Measurements from ENCODE around the gene UBP1.
"Not testable (repeated sequence)": the region's sequence is repeated elsewhere in the genome, so short reads cannot be mapped to it uniquely, and the experiment has no call there.

Gene UBP1

GRCh38 chr3:33453331-33453761 is 13.1 kb upstream of the UBP1 start:
- H3K27ac ChIP-seq (ENCODE audit: low read depth, low read length), result no peak overlapping the region
- H3K4me1 ChIP-seq (ENCODE audit: control insufficient read depth, insufficient read depth, low read length, unreplicated experiment), result no peaks in the 10 kb centered on the region
- H3K36me3 ChIP-seq (ENCODE audit: insufficient read depth, low read length), result no peaks in the 10 kb centered on the region
- no peaks in the 10 kb centered on the region for H3K27me3 ChIP-seq (ENCODE audit: insufficient read depth, low read length)
- H3K79me2 ChIP-seq (ENCODE audit: control insufficient read depth, insufficient read depth, low read length, unreplicated experiment), result no peaks in the 10 kb centered on the region
- no peak overlapping the region for H3K4me3 ChIP-seq (ENCODE audit: low read depth, low read length)
- no peak overlapping the region for H2AFZ ChIP-seq (ENCODE audit: low read length, unreplicated experiment)

GRCh38 chr3:33451994-33452393 is 11.8 kb upstream of the UBP1 start:
- H2AFZ ChIP-seq (ENCODE audit: low read length, unreplicated experiment); H3K27me3 ChIP-seq (ENCODE audit: insufficient read depth, low read length); H3K4me3 ChIP-seq (ENCODE audit: low read depth, low read length); H3K27ac ChIP-seq (ENCODE audit: low read depth, low read length); H3K4me1 ChIP-seq (ENCODE audit: control insufficient read depth, insufficient read depth, low read length, unreplicated experiment); H3K36me3 ChIP-seq (ENCODE audit: insufficient read depth, low read length); H3K79me2 ChIP-seq (ENCODE audit: control insufficient read depth, insufficient read depth, low read length, unreplicated experiment): not testable (repeated sequence)

GRCh38 chr3:33447958-33448357 is 7.8 kb upstream of the UBP1 start:
- Histone ChIP-seq H3K36me3 (ENCODE audit: insufficient read depth, low read length) (no peaks in the 10 kb centered on the region), H3K4me1 (ENCODE audit: control insufficient read depth, insufficient read depth, low read length, unreplicated experiment) (no peaks in the 10 kb centered on the region), H3K79me2 (ENCODE audit: control insufficient read depth, insufficient read depth, low read length, unreplicated experiment) (no peaks in the 10 kb centered on the region), H3K27ac (ENCODE audit: low read depth, low read length) (no peak overlapping the region), H2AFZ (ENCODE audit: low read length, unreplicated experiment) (no peak overlapping the region), H3K27me3 (ENCODE audit: insufficient read depth, low read length) (no peaks in the 10 kb centered on the region), H3K4me3 (ENCODE audit: low read depth, low read length) (no peak overlapping the region)

- not testable (repeated sequence) for H3K79me2 ChIP-seq (ENCODE audit: control insufficient read depth, insufficient read depth, low read length, unreplicated experiment); H2AFZ ChIP-seq (ENCODE audit: low read length, unreplicated experiment); H3K36me3 ChIP-seq (ENCODE audit: insufficient read depth, low read length); H3K4me3 ChIP-seq (ENCODE audit: low read depth, low read length); H3K27ac ChIP-seq (ENCODE audit: low read depth, low read length); H3K4me1 ChIP-seq (ENCODE audit: control insufficient read depth, insufficient read depth, low read length, unreplicated experiment); H3K27me3 ChIP-seq (ENCODE audit: insufficient read depth, low read length)
Measured at GRCh38 chr3:33447256-33447625, 7.0 kb upstream of the UBP1 start.

- Histone ChIP-seq H3K79me2 (ENCODE audit: control insufficient read depth, insufficient read depth, low read length, unreplicated experiment) (peaks cover 26% of the 10 kb centered on the region), H2AFZ (ENCODE audit: low read length, unreplicated experiment) (peak overlapping the region; percentile 74), H3K4me1 (ENCODE audit: control insufficient read depth, insufficient read depth, low read length, unreplicated experiment) (peaks cover 9% of the 10 kb centered on the region), H3K4me3 (ENCODE audit: low read depth, low read length) (no peak overlapping the region), H3K27me3 (ENCODE audit: insufficient read depth, low read length) (no peaks in the 10 kb centered on the region), H3K27ac (ENCODE audit: low read depth, low read length) (peak overlapping the region; percentile 96), H3K36me3 (ENCODE audit: insufficient read depth, low read length) (no peaks in the 10 kb centered on the region)
Measured at GRCh38 chr3:33442190-33442589, 2.0 kb upstream of the UBP1 start.

GRCh38 chr3:33441225-33441976 is 1.2 kb upstream of the UBP1 start:
- Histone ChIP-seq H3K27ac (ENCODE audit: low read depth, low read length) (peak overlapping the region; percentile 96), H3K4me3 (ENCODE audit: low read depth, low read length) (peak overlapping the region; percentile 81), H3K27me3 (ENCODE audit: insufficient read depth, low read length) (no peaks in the 10 kb centered on the region), H2AFZ (ENCODE audit: low read length, unreplicated experiment) (peak overlapping the region; percentile 74), H3K4me1 (ENCODE audit: control insufficient read depth, insufficient read depth, low read length, unreplicated experiment) (peaks cover 16% of the 10 kb centered on the region), H3K36me3 (ENCODE audit: insufficient read depth, low read length) (no peaks in the 10 kb centered on the region), H3K79me2 (ENCODE audit: control insufficient read depth, insufficient read depth, low read length, unreplicated experiment) (peaks cover 34% of the 10 kb centered on the region)

GRCh38 chr3:33439546-33440327 is 468 bp downstream of the UBP1 start:
- Histone ChIP-seq H3K4me1 (ENCODE audit: control insufficient read depth, insufficient read depth, low read length, unreplicated experiment) (peaks cover 24% of the 10 kb centered on the region), H3K4me3 (ENCODE audit: low read depth, low read length) (peak overlapping the region; percentile 81), H3K79me2 (ENCODE audit: control insufficient read depth, insufficient read depth, low read length, unreplicated experiment) (peaks cover 51% of the 10 kb centered on the region), H3K36me3 (ENCODE audit: insufficient read depth, low read length) (no peaks in the 10 kb centered on the region), H3K27ac (ENCODE audit: low read depth, low read length) (peak overlapping the region; percentile 72), H3K27me3 (ENCODE audit: insufficient read depth, low read length) (no peaks in the 10 kb centered on the region), H2AFZ (ENCODE audit: low read length, unreplicated experiment) (peak overlapping the region; percentile 2)

- H2AFZ ChIP-seq (ENCODE audit: low read length, unreplicated experiment), result peak overlapping the region; percentile 2
- H3K27me3 ChIP-seq (ENCODE audit: insufficient read depth, low read length), result no peaks in the 10 kb centered on the region
- H3K4me1 ChIP-seq (ENCODE audit: control insufficient read depth, insufficient read depth, low read length, unreplicated experiment), result peaks cover 27% of the 10 kb centered on the region
- H3K4me3 ChIP-seq (ENCODE audit: low read depth, low read length), result peak overlapping the region; percentile 81
- no peaks in the 10 kb centered on the region for H3K36me3 ChIP-seq (ENCODE audit: insufficient read depth, low read length)
- H3K27ac ChIP-seq (ENCODE audit: low read depth, low read length), result peak overlapping the region; percentile 72
- H3K79me2 ChIP-seq (ENCODE audit: control insufficient read depth, insufficient read depth, low read length, unreplicated experiment), result peaks cover 58% of the 10 kb centered on the region
Measured at GRCh38 chr3:33438881-33439545, 1.2 kb downstream of the UBP1 start.

- H2AFZ ChIP-seq (ENCODE audit: low read length, unreplicated experiment), result no peak overlapping the region
- H3K27ac ChIP-seq (ENCODE audit: low read depth, low read length), result peak overlapping the region; percentile 72
- H3K27me3 ChIP-seq (ENCODE audit: insufficient read depth, low read length), result no peaks in the 10 kb centered on the region
- peaks cover 65% of the 10 kb centered on the region for H3K79me2 ChIP-seq (ENCODE audit: control insufficient read depth, insufficient read depth, low read length, unreplicated experiment)
- H3K4me3 ChIP-seq (ENCODE audit: low read depth, low read length), result peak overlapping the region; percentile 81
- H3K36me3 ChIP-seq (ENCODE audit: insufficient read depth, low read length), result no peaks in the 10 kb centered on the region
- peaks cover 34% of the 10 kb centered on the region for H3K4me1 ChIP-seq (ENCODE audit: control insufficient read depth, insufficient read depth, low read length, unreplicated experiment)
Measured at GRCh38 chr3:33438284-33438668, 1.9 kb downstream of the UBP1 start.

- Histone ChIP-seq H3K36me3 (ENCODE audit: insufficient read depth, low read length) (no peaks in the 10 kb centered on the region), H3K27ac (ENCODE audit: low read depth, low read length) (peak overlapping the region; percentile 72), H3K4me1 (ENCODE audit: control insufficient read depth, insufficient read depth, low read length, unreplicated experiment) (peaks cover 35% of the 10 kb centered on the region), H3K27me3 (ENCODE audit: insufficient read depth, low read length) (no peaks in the 10 kb centered on the region), H2AFZ (ENCODE audit: low read length, unreplicated experiment) (no peak overlapping the region), H3K79me2 (ENCODE audit: control insufficient read depth, insufficient read depth, low read length, unreplicated experiment) (peaks cover 70% of the 10 kb centered on the region), H3K4me3 (ENCODE audit: low read depth, low read length) (peak overlapping the region; percentile 81)
Measured at GRCh38 chr3:33437556-33438283, 2.5 kb downstream of the UBP1 start.
